ENCODE results near the gene AKR1E2. TPM values are rescaled to one million over a fixed set of nuclear protein-coding genes. Genes with fewer than 3 reads are reported as not detected.
A peak's percentile ranks its signal among the peaks of the same experiment; 100 is the strongest.

Gene AKR1E2
- total and polyA plus RNA-seq, 4 donors: 1.5 to 7.5 (median 3.8) TPM

DNA sequence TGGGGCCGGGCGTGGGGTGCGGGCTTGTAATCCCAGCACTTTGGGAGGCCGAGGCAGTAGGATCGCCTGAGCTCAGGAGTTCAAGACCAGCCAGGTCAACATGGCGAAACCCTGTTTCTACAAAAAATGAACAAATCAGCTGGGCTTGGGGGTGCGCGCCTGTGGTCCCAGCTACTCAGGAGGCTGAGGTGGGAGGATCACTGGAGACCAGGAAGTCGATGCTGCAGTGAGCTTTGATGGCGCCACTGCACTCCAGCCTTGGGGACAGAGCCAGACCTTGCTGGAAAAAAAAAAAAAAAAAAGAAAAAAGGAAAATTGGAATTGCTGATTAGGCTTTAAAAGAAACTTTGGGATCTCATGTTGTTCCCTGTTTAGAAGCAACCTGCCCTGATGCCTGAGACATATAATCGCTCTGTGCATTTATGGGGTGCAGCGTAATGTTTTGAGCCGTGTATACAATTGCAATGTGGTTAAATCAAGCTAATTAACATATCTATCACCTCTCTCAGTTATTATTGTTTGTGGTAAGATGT is 851 bp downstream of the AKR1E2 start:
- Histone ChIP-seq H3K27ac (ENCODE audit: low read depth in 1 of 2, low read length in 1 of 2) (peak overlapping the region; percentile 92 to 95), H3K9ac (ENCODE audit: insufficient read depth in 1 of 2, low read length in 2 of 2) (no peak overlapping the region)
- DNase-seq: no peak

DNA sequence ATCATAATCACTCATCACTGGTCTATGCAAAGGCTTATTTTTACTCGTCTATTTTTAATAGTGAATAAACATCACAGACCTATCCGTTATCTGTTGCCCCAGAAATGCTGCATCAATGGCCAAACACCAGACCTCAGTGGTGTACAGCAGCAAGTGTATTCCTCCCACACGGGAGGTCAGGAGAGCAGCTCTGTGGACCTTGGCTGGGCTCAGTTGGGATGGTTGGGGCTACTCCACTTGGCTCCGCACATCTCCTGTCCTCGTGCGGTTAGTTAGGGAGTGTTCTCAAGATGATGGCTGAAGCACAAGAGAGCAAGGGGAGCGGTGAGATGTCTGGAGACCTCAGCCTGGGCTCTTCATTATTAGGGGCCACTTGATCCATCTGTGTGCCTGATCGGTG is 2.0 kb downstream of the AKR1E2 start:
- Histone ChIP-seq H3K27me3 (ENCODE audit: control insufficient read depth in 3 of 3, insufficient read depth in 3 of 3, low read length in 2 of 3) (no peaks in the 10 kb centered on the region), H3K36me3 (ENCODE audit: control insufficient read depth in 4 of 4, insufficient read depth in 4 of 4, low read length in 4 of 4) (peaks cover 0 to 4% (median 0%) of the 10 kb centered on the region in 4 donors), H3K27ac (ENCODE audit: low read depth in 1 of 2, low read length in 1 of 2) (no peak overlapping the region), H3K9ac (ENCODE audit: insufficient read depth in 1 of 2, low read length in 2 of 2) (no peak overlapping the region), H3K9me3 (ENCODE audit: control insufficient read depth in 4 of 4, insufficient read depth in 3 of 4, low read length in 3 of 4) (no peaks in the 10 kb centered on the region), H3K4me1 (ENCODE audit: control insufficient read depth in 5 of 5, insufficient read depth in 5 of 5, low read length in 5 of 5) (peaks cover 0 to 5% (median 3%) of the 10 kb centered on the region in 5 donors), H3K4me3 (no peak overlapping the region)
- TF ChIP-seq, protein P1, sequence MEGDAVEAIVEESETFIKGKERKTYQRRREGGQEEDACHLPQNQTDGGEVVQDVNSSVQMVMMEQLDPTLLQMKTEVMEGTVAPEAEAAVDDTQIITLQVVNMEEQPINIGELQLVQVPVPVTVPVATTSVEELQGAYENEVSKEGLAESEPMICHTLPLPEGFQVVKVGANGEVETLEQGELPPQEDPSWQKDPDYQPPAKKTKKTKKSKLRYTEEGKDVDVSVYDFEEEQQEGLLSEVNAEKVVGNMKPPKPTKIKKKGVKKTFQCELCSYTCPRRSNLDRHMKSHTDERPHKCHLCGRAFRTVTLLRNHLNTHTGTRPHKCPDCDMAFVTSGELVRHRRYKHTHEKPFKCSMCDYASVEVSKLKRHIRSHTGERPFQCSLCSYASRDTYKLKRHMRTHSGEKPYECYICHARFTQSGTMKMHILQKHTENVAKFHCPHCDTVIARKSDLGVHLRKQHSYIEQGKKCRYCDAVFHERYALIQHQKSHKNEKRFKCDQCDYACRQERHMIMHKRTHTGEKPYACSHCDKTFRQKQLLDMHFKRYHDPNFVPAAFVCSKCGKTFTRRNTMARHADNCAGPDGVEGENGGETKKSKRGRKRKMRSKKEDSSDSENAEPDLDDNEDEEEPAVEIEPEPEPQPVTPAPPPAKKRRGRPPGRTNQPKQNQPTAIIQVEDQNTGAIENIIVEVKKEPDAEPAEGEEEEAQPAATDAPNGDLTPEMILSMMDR (IDR thresholded peaks at IDR 0.05; ENCODE audit: control extremely low read depth, extremely low read depth): no peak
- DNase-seq (no peak), ATAC-seq (ENCODE audit: insufficient read depth, low FRiP score) (no peak)
- WGBS, 2 donors: 73 to 81% methylated on average over 8 of the region's 8 CpGs

More for the DNA sequence above, 851 bp downstream of the AKR1E2 start:
- H3K4me3 ChIP-seq: no peak overlapping the region
- WGBS, 2 donors: 56 to 59% methylated on average over 13 of the region's 13 CpGs
- peaks cover 0 to 4% (median 0%) of the 10 kb centered on the region in 4 donors for H3K36me3 ChIP-seq (ENCODE audit: control insufficient read depth in 4 of 4, insufficient read depth in 4 of 4, low read length in 4 of 4)
- TF ChIP-seq, protein P1 (IDR thresholded peaks at IDR 0.05; ENCODE audit: control extremely low read depth, extremely low read depth): no peak
- no peaks in the 10 kb centered on the region for H3K9me3 ChIP-seq (ENCODE audit: control insufficient read depth in 4 of 4, insufficient read depth in 3 of 4, low read length in 3 of 4)
- no peak for ATAC-seq (ENCODE audit: insufficient read depth, low FRiP score)
- no peaks in the 10 kb centered on the region for H3K27me3 ChIP-seq (ENCODE audit: control insufficient read depth in 3 of 3, insufficient read depth in 3 of 3, low read length in 2 of 3)
- H3K4me1 ChIP-seq (ENCODE audit: control insufficient read depth in 5 of 5, insufficient read depth in 5 of 5, low read length in 5 of 5): peaks cover 0 to 5% (median 3%) of the 10 kb centered on the region in 5 donors

DNA sequence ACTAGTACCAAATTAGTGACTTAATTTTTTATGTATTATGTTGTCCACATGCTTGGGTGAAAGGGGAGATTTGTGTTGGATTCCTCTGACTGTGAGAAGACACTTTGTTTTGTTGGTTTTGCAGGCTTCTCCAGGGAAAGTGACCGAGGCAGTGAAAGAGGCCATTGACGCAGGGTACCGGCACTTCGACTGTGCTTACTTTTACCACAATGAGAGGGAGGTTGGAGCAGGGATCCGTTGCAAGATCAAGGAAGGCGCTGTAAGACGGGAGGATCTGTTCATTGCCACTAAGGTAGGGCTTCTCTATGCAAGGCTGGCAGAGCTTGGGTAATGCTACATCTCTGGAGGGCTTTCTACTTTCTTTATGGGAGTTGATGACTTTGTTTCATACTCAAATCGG is 4.5 kb downstream of the AKR1E2 start:
- H3K27me3 ChIP-seq (ENCODE audit: control insufficient read depth in 3 of 3, insufficient read depth in 3 of 3, low read length in 2 of 3): no peaks in the 10 kb centered on the region
- 84 to 94% methylated on average over 8 of the region's 8 CpGs for whole genome bisulfite sequencing, 2 donors
- TF ChIP-seq, protein P1 (IDR thresholded peaks at IDR 0.05; ENCODE audit: control extremely low read depth, extremely low read depth): no peak

DNA sequence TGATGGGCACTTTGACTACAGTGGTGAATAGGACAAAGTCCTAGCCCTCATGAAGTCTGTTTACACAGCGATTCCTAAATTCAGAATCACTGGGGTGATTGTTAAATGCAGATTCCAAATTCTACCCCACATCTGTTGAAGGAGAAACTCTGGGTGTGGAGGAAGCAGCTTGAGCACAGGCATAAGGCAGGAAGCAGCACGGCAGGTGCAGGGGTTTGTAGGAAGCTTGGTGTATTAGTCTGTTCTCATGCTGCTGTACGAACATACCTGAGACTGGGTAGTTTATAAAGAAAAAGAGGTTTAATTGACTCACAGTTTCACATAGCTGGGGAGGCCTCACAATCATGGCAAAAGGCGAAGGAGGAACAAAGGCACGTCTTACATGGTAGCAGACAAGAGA is 5.1 kb downstream of the AKR1E2 start:
- no peak overlapping the region for H3K4me3 ChIP-seq
- H3K4me1 ChIP-seq (ENCODE audit: control insufficient read depth in 5 of 5, insufficient read depth in 5 of 5, low read length in 5 of 5): peaks cover 0 to 5% (median 0%) of the 10 kb centered on the region in 5 donors
- no peaks in the 10 kb centered on the region for H3K9me3 ChIP-seq (ENCODE audit: control insufficient read depth in 4 of 4, insufficient read depth in 3 of 4, low read length in 3 of 4)
- no peak overlapping the region for H3K9ac ChIP-seq (ENCODE audit: insufficient read depth in 1 of 2, low read length in 2 of 2)
- no peaks in the 10 kb centered on the region for H3K27me3 ChIP-seq (ENCODE audit: control insufficient read depth in 3 of 3, insufficient read depth in 3 of 3, low read length in 2 of 3)
- H3K36me3 ChIP-seq (ENCODE audit: control insufficient read depth in 4 of 4, insufficient read depth in 4 of 4, low read length in 4 of 4): peaks cover 0 to 14% (median 4%) of the 10 kb centered on the region in 4 donors
- ATAC-seq (ENCODE audit: insufficient read depth, low FRiP score): no peak
- TF ChIP-seq, protein P1 (IDR thresholded peaks at IDR 0.05; ENCODE audit: control extremely low read depth, extremely low read depth): no peak
- no peak overlapping the region for H3K27ac ChIP-seq (ENCODE audit: low read depth in 1 of 2, low read length in 1 of 2)
- 78 to 88% methylated on average over 5 of the region's 5 CpGs for WGBS, 2 donors
- DNase-seq: no peak

More for the DNA sequence above, 4.5 kb downstream of the AKR1E2 start:
- Histone ChIP-seq H3K27ac (ENCODE audit: low read depth in 1 of 2, low read length in 1 of 2) (no peak overlapping the region), H3K4me3 (no peak overlapping the region), H3K4me1 (ENCODE audit: control insufficient read depth in 5 of 5, insufficient read depth in 5 of 5, low read length in 5 of 5) (peaks cover 0 to 5% (median 2%) of the 10 kb centered on the region in 5 donors), H3K36me3 (ENCODE audit: control insufficient read depth in 4 of 4, insufficient read depth in 4 of 4, low read length in 4 of 4) (peaks cover 0 to 13% (median 2%) of the 10 kb centered on the region in 4 donors), H3K9ac (ENCODE audit: insufficient read depth in 1 of 2, low read length in 2 of 2) (no peak overlapping the region), H3K9me3 (ENCODE audit: control insufficient read depth in 4 of 4, insufficient read depth in 3 of 4, low read length in 3 of 4) (no peaks in the 10 kb centered on the region)
- DNase-seq (no peak), ATAC-seq (ENCODE audit: insufficient read depth, low FRiP score) (no peak)

Data from lung (tissue), 12 donors.